OCI-LY7 (cell line): ENCODE measurements around the gene TCF12. TPM values are rescaled to one million over a fixed set of nuclear protein-coding genes. Genes with fewer than 3 reads are reported as not detected.

Experiments
- BruUV-seq: library from RNA; stranded (reverse); fragments of 400-500 nt; replicated peaks from 2 replicates; lab custom pipeline; 2021; lab: Mats Ljungman, UMichigan
- CTCF ChIA-PET: fragments of 300-600 bp; sonication (Branson Sonifier 250); formaldehyde crosslinking; loops from one replicate; lab custom pipeline; 2022; ENCODE audit warnings: antibody characterized with exemption; ENCODE audit not compliant: unreplicated experiment; lab: Charles Lee
- POLR2A ChIA-PET: fragments of 300-600 bp; sonication (Branson Sonifier 250); formaldehyde crosslinking; loops from one replicate; lab custom pipeline; 2022; ENCODE audit warnings: antibody characterized with exemption; lab: Charles Lee
- DNase-seq: peaks from one replicate; pipeline ENCODE4 v3.0.0-alpha.2; 2015; ENCODE audit warnings: low spot score
- H2AFZ ChIP-seq: fragments of 200-600 bp; sonication (generic), shearing (Covaris generic); 2 replicates; pipeline ENCODE4 v1.6.1; 2014; ENCODE audit warnings: mild to moderate bottlenecking, antibody characterized with exemption, low read length, moderate library complexity
- H3K27ac ChIP-seq: fragments of 200-600 bp; sonication (generic); 2 replicates; pipeline ENCODE4 v1.5.1; 2014; ENCODE audit warnings: mixed run types, low read depth, mild to moderate bottlenecking, moderate library complexity, low read length, inconsistent platforms; ENCODE audit not compliant: poor library complexity, severe bottlenecking
- H3K36me3 ChIP-seq: fragments of 200-600 bp; sonication (generic); 2 replicates; pipeline ENCODE4 v1.6.1; 2014; ENCODE audit warnings: mild to moderate bottlenecking, antibody characterized with exemption, low read length, moderate library complexity, mixed read lengths; ENCODE audit not compliant: insufficient read depth
- H3K4me1 ChIP-seq: fragments of 200-600 bp; sonication (generic); 2 replicates; pipeline ENCODE4 v1.5.1; 2014; ENCODE audit warnings: mild to moderate bottlenecking, low read length; ENCODE audit not compliant: insufficient read depth, poor library complexity, severe bottlenecking
- H3K4me2 ChIP-seq: fragments of 200-600 bp; sonication (generic); 2 replicates; pipeline ENCODE4 v1.6.1; 2014; ENCODE audit warnings: mild to moderate bottlenecking, low read length
- H3K4me3 ChIP-seq: fragments of 200-600 bp; sonication (generic); 2 replicates; pipeline ENCODE4 v1.5.1; 2014; ENCODE audit warnings: mild to moderate bottlenecking, low read depth, low read length; ENCODE audit not compliant: poor library complexity, severe bottlenecking
- H3K79me2 ChIP-seq: fragments of 200-600 bp; sonication (generic); 2 replicates; pipeline ENCODE4 v1.6.1; 2016; ENCODE audit warnings: low read depth, mild to moderate bottlenecking, low read length, moderate library complexity, mixed read lengths; ENCODE audit not compliant: insufficient read depth
- H3K9me2 ChIP-seq: fragments of 200-600 bp; sonication (generic); 2 replicates; pipeline ENCODE4 v1.6.1; 2016; ENCODE audit warnings: mild to moderate bottlenecking, low read length, mixed read lengths; ENCODE audit not compliant: insufficient read depth
- H3K9me3 ChIP-seq: fragments of 200-600 bp; sonication (generic); 2 replicates; pipeline ENCODE4 v1.6.1; 2014; ENCODE audit warnings: mild to moderate bottlenecking, mixed run types, low read length, mixed read lengths
- H4K20me1 ChIP-seq: fragments of 200-600 bp; sonication (generic); 2 replicates; pipeline ENCODE4 v1.6.1; 2014; ENCODE audit warnings: mild to moderate bottlenecking, antibody characterized with exemption, low read length, moderate library complexity, mixed read lengths; ENCODE audit not compliant: insufficient read depth
- CTCF ChIP-seq: fragments of 200-600 bp; sonication (generic); conservative IDR thresholded peaks from 2 replicates; pipeline ENCODE4 v1.5.1; 2014; ENCODE audit warnings: mild to moderate bottlenecking, antibody characterized with exemption, low read length, moderate library complexity, mixed read lengths
- EZH2phosphoT487 ChIP-seq: fragments of 200-600 bp; sonication (generic); IDR thresholded peaks from 2 replicates; pipeline ENCODE4 v1.6.1; 2018; ENCODE audit warnings: low read depth, borderline replicate concordance, mild to moderate bottlenecking, mixed run types, antibody characterized with exemption, low read length, moderate library complexity, mixed read lengths
- intact Hi-C: fragments of 100-400 bp; cut with micrococcal nuclease; formaldehyde crosslinking; loops from one replicate; pipeline ENCODE4 v1.10.0; 2022; ENCODE audit not compliant: unreplicated experiment
- total RNA-seq, 2 experiments: library from RNA; depleted of rRNA in 1 of 2; stranded (reverse); fragments of >200 nt in 1 of 2; shearing (Covaris generic) in 1 of 2; gene quantifications; 2 replicates each; pipeline ENCODE4 v1.2.3, GENCODE V29; 2014 to 2022

Gene TCF12
- total RNA-seq, 2 experiments from 2014 or later: 51.6 to 139 TPM

GRCh38 chr15:57312318-57313133, 394.1 kb downstream of the TCF12 start:
- Histone ChIP-seq H3K27ac (no peak overlapping the region), H3K9me3 (no peaks in the 10 kb centered on the region), H2AFZ (no peak overlapping the region), H4K20me1 (no peaks in the 10 kb centered on the region), H3K9me2 (no peaks in the 10 kb centered on the region), H3K36me3 (no peaks in the 10 kb centered on the region), H3K4me3 (no peak overlapping the region), H3K4me2 (no peak overlapping the region), H3K79me2 (no peaks in the 10 kb centered on the region), H3K4me1 (no peaks in the 10 kb centered on the region)
- BruUV-seq: no TSS peak
- ChIA-PET CTCF (no interaction called here), POLR2A (interaction anchor here (0.5 kb wide), 1 partner anchor 484 kb away, joined by 3 read pairs; no protein-coding TSS in a partner anchor)
- TF ChIP-seq EZH2phosphoT487 (no peak), CTCF (no peak)
- intact Hi-C loops: no loop called here
- no peak for DNase-seq

- no TSS peak for BruUV-seq
- CTCF ChIA-PET: no interaction called here
- intact Hi-C loops: no loop called here
- POLR2A ChIA-PET: interaction anchor here (0.6 kb wide), 1 partner anchor 199 kb away, joined by 4 read pairs; no protein-coding TSS in a partner anchor
- no peak overlapping the region for H3K4me2 ChIP-seq
- no peak overlapping the region for H3K4me3 ChIP-seq
- no peaks in the 10 kb centered on the region for H3K4me1 ChIP-seq
- H3K36me3 ChIP-seq: no peaks in the 10 kb centered on the region
- no peak overlapping the region for H3K27ac ChIP-seq
- DNase-seq: no peak
- H3K79me2 ChIP-seq: no peaks in the 10 kb centered on the region
- H3K9me2 ChIP-seq: no peaks in the 10 kb centered on the region
- no peaks in the 10 kb centered on the region for H3K9me3 ChIP-seq
- no peaks in the 10 kb centered on the region for H4K20me1 ChIP-seq
- TF ChIP-seq EZH2phosphoT487 (no peak), CTCF (no peak)
- H2AFZ ChIP-seq: no peak overlapping the region
Measured at GRCh38 chr15:57313134-57313483, 394.7 kb downstream of the TCF12 start.

GRCh38 chr15:57314221-57314620, 395.8 kb downstream of the TCF12 start:
- ChIA-PET POLR2A (no interaction called here), CTCF (no interaction called here)
- H3K9me2 ChIP-seq: no peaks in the 10 kb centered on the region
- H3K36me3 ChIP-seq: no peaks in the 10 kb centered on the region
- no peak overlapping the region for H3K27ac ChIP-seq
- no peak overlapping the region for H2AFZ ChIP-seq
- no peaks in the 10 kb centered on the region for H3K4me1 ChIP-seq
- H3K4me2 ChIP-seq: no peak overlapping the region
- no peak for DNase-seq
- no peaks in the 10 kb centered on the region for H3K79me2 ChIP-seq
- TF ChIP-seq EZH2phosphoT487 (no peak), CTCF (no peak)
- intact Hi-C loops: no loop called here
- H3K4me3 ChIP-seq: no peak overlapping the region
- no peaks in the 10 kb centered on the region for H4K20me1 ChIP-seq
- no peaks in the 10 kb centered on the region for H3K9me3 ChIP-seq
- no TSS peak for BruUV-seq
